Right lobe of liver (tissue), 6 donors: ENCODE results near the gene ASPDH. TPM values are rescaled to one million over a fixed set of nuclear protein-coding genes. Genes with fewer than 3 reads are reported as not detected.

ENCODE experiments used
- ATAC-seq, 4 donors: fragments of 200-7000 bp; cut with Tn5 transposase; one replicate each; pipeline ENCODE4 v1.9.1; 2020; ENCODE audit warnings: mild to moderate bottlenecking in 4 of 4, moderate library complexity in 4 of 4
- DNase-seq, 3 donors: peaks; one replicate each; pipeline ENCODE4 v3.0.0-alpha.2; 2020
- H3K27ac ChIP-seq, 3 donors: fragments of 200-600 bp; one replicate each; pipeline ENCODE4 v1.8.0; 2022
- H3K27me3 ChIP-seq, 2 donors: fragments of 200-600 bp; one replicate each; pipeline ENCODE4 v1.8.0; 2022
- H3K36me3 ChIP-seq, 4 donors: fragments of 200-600 bp; sonication (generic) in 1 of 4; one replicate each; pipeline versions ENCODE4 v1.5.1 to v1.8.0; 2017 to 2022; ENCODE audit warnings: control low read depth in 1 of 4
- H3K4me1 ChIP-seq, 4 donors: fragments of 200-600 bp; sonication (generic) in 1 of 4; one replicate each; pipeline versions ENCODE4 v1.5.1 to v1.8.0; 2017 to 2022; ENCODE audit warnings: control low read depth in 1 of 4
- H3K4me3 ChIP-seq, 3 donors: fragments of 200-600 bp; one replicate each; pipeline ENCODE4 v1.8.0; 2022
- H3K9me3 ChIP-seq, 4 donors: fragments of 200-600 bp; sonication (generic) in 1 of 4; one replicate each; pipeline versions ENCODE4 v1.5.1 to v1.8.0; 2017 to 2022; ENCODE audit warnings: control low read depth in 1 of 4
- POLR2A ChIP-seq: fragments of 450-650 bp; IDR thresholded peaks from one replicate; pipeline ENCODE4 v1.6.1; 2017; ENCODE audit warnings: antibody characterized with exemption, mild to moderate bottlenecking
- WGBS: methylation state at CpG from one replicate; pipeline ENCODE4 v1.1.6; 2018; ENCODE audit warnings: low coverage, low lambda C conversion rate; ENCODE audit not compliant: insufficient coverage; ENCODE audit errors: missing lambda C conversion rate; 5-methylcytosine and 5-hydroxymethylcytosine counted together
- intact Hi-C, 2 donors: fragments of 100-400 bp; cut with DNase I; formaldehyde crosslinking; loops; one replicate each; pipeline versions ENCODE4 v1.11.2 to v1.14.1; 2022
- total RNA-seq, 6 experiments: library from RNA; depleted of rRNA in 2 of 6; stranded (reverse); fragments of >200 nt in 2 of 6; fragmentation: NEBNext Ultra II Directional in 3 of 6; extraction: Animal tissue kit (Norgen Biotek cat#: 25700) in 3 of 6; gene quantifications; one replicate each; pipeline versions ENCODE4 v1.1.0 to v1.2.4, GENCODE V29; 2016 to 2023
- TF ChIP-seq, protein P1 (sequence below), 4 donors: fragments of 200-600 bp in 3 of 4; fragments of 450-650 bp in 1 of 4; IDR thresholded peaks; one replicate each; pipeline versions ENCODE4 v1.5.1 to v1.8.0; 2016 to 2022; ENCODE audit warnings: antibody characterized with exemption in 4 of 4, mild to moderate bottlenecking in 2 of 4
- donor health status: DM: no; HTN: yes; CAD: no.
- donor health status: DM: no; HTN: no; CAD: no.
- donor health status: DM: no; HTN: no; CAD: no.
- donor health status: DM: no; HTN: yes; CAD: no.
- donor health status: DM: no; HTN: yes; CAD: no.

Gene ASPDH
- total RNA-seq, 6 experiments from 2014 or later = 22.1 to 67.8 (median 44.8) TPM

DNA sequence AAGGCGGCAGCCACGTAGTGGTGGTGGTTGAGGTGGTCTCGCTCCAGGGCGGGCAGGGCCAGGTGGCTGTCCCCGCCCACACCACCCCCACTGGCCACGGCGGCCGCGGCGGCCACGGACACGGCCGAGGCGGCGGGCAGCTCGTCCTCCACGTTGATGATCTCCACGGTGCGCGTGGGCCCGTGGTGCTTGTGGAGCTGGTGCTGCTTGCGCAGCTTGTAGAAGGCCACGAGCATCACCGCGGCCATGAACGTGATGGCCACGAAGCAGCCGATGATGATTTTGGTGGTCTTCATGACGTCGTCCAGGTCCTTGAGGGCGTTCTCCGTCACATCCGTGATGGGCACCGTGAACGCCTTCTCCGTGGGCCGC, 4.0 kb upstream of the ASPDH start:
- DNase-seq = no peak
- H3K27ac ChIP-seq = no peak overlapping the region
- H3K36me3 ChIP-seq = no peaks in the 10 kb centered on the region
- no peaks in the 10 kb centered on the region for H3K9me3 ChIP-seq
- ATAC-seq = no peak
- WGBS = 95% methylated on average over 11 of the region's 37 CpGs
- H3K4me3 ChIP-seq = no peak overlapping the region
- TF ChIP-seq, protein P1, sequence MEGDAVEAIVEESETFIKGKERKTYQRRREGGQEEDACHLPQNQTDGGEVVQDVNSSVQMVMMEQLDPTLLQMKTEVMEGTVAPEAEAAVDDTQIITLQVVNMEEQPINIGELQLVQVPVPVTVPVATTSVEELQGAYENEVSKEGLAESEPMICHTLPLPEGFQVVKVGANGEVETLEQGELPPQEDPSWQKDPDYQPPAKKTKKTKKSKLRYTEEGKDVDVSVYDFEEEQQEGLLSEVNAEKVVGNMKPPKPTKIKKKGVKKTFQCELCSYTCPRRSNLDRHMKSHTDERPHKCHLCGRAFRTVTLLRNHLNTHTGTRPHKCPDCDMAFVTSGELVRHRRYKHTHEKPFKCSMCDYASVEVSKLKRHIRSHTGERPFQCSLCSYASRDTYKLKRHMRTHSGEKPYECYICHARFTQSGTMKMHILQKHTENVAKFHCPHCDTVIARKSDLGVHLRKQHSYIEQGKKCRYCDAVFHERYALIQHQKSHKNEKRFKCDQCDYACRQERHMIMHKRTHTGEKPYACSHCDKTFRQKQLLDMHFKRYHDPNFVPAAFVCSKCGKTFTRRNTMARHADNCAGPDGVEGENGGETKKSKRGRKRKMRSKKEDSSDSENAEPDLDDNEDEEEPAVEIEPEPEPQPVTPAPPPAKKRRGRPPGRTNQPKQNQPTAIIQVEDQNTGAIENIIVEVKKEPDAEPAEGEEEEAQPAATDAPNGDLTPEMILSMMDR (IDR thresholded peaks at IDR 0.05) = no peak
- TF ChIP-seq POLR2A = no peak
- H3K27me3 ChIP-seq = no peaks in the 10 kb centered on the region
- peaks cover 0 to 4% (median under 1%) of the 10 kb centered on the region in 4 donors for H3K4me1 ChIP-seq
- intact Hi-C loops = no loop called here

DNA sequence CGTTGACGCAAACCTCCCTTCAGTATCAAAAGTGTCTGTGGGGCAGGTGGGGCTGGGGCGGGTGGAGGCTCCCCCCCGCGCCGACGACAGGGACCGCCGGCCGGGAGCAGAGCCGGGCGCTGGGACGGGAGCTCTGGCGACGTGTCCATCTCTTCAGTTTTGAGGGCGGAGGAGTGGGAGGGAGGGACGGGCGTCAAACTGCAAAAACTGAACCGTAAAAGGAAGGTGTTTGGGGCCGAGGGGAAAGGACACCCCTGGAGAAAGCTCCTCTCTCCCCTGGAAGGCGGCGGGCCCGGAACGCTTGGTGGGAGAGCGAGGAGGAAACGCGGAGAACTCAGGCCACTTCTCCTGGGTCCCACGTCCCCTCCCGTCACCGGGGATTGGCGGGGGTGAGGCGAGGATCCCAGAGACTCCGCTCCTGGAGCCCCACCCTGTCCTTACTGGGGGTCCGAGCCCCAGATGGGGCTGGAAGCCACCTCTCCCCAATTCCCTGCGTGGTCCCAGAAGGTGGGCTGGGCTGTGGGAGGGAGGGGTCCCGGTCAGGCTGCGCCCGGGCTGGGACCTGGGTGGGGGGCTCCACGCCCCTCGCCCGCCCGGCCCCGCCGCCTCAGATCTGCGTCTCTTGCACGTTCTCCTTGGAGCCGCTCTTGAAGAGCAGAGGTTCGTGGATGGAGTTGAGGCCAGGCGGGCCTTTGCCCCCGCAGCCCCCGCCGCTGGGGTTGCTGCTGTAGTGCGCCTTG, 3.4 kb upstream of the ASPDH start:
- intact Hi-C loops = no loop called here
- H3K9me3 ChIP-seq = no peaks in the 10 kb centered on the region
- ATAC-seq (no peak), DNase-seq (peak in 1 of 3 donors; percentile 50)
- H3K4me3 ChIP-seq = no peak overlapping the region
- no peaks in the 10 kb centered on the region for H3K27me3 ChIP-seq
- WGBS = 16% methylated on average over 23 of the region's 53 CpGs
- H3K27ac ChIP-seq = no peak overlapping the region
- TF ChIP-seq, protein P1 (IDR thresholded peaks at IDR 0.05) = no peak
- TF ChIP-seq POLR2A = no peak
- H3K4me1 ChIP-seq = peaks cover 0 to 9% (median 3%) of the 10 kb centered on the region in 4 donors
- H3K36me3 ChIP-seq = no peaks in the 10 kb centered on the region

DNA sequence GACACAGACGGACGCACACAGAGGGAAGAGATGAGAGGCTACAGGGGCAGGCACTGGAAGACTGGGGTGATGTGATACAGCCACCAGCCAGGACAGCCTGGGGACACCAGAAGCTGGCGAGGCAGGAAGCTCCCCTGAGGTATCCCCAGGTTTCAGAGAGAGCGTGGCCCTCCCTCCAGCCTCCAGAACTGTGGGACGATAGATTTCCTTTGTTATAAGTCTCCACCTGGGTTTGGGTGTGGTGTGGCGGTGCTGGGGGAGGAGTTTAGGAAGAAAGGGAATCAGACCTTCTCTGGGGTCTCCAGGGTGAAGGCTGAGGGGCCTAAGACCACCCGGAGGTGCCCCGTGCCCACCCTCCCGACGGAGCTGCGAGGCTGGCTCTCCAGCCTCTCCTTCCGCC, 2.7 kb upstream of the ASPDH start:
- Histone ChIP-seq H3K4me1 (peaks cover 0 to 12% (median 4%) of the 10 kb centered on the region in 4 donors), H3K27me3 (no peaks in the 10 kb centered on the region), H3K9me3 (no peaks in the 10 kb centered on the region), H3K36me3 (no peaks in the 10 kb centered on the region), H3K4me3 (no peak overlapping the region), H3K27ac (no peak overlapping the region)
- DNase-seq (peak in 1 of 3 donors; percentile 25), ATAC-seq (no peak)
- TF ChIP-seq, protein P1 (IDR thresholded peaks at IDR 0.05) = no peak
- TF ChIP-seq POLR2A = no peak
- intact Hi-C loops = no loop called here
- 61% methylated on average over 4 of the region's 12 CpGs for WGBS

DNA sequence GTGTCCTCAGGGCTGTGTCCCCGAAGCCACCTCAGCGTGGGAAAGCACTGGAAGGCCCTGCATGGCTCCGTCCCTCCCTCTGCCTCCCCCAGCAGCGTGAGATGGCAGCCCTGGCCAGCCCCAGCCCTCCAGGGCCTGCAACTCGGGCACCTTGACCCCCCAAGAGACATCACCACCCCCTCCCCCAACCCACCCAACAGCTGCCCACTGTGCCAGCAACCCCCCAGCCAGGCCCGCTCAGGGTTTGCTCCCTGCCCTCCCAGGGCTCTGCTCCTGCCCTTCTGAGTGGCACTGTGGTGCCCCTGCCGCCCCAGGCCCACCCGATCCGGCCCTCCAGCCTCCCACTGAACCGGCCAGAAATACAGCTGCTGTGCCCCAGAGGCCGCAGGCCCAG, 1.5 kb upstream of the ASPDH start:
- TF ChIP-seq POLR2A = no peak
- TF ChIP-seq, protein P1 (IDR thresholded peaks at IDR 0.05) = no peak
- Histone ChIP-seq H3K9me3 (no peaks in the 10 kb centered on the region), H3K4me1 (peaks cover 0 to 17% (median 4%) of the 10 kb centered on the region in 4 donors), H3K27ac (no peak overlapping the region), H3K27me3 (no peaks in the 10 kb centered on the region), H3K36me3 (no peaks in the 10 kb centered on the region), H3K4me3 (no peak overlapping the region)
- intact Hi-C loops = no loop called here
- WGBS = no CpG with 5 or more reads among the region's 11 CpGs
- ATAC-seq (no peak), DNase-seq (peak in 1 of 3 donors; percentile 49)
